HepG2 (cell line): ENCODE results near the gene CYP2A6. TPM values are rescaled to one million over a fixed set of nuclear protein-coding genes. Genes with fewer than 3 reads are reported as not detected.
"Not testable (repeated sequence)": the region's sequence is repeated elsewhere in the genome, so short reads cannot be mapped to it uniquely, and the experiment has no call there.

Experiments
- ATAC-seq: fragments of 200-7000 bp; cut with Tn5 transposase; 3 replicates; pipeline ENCODE4 v1.9.1; 2020; ENCODE audit warnings: mild to moderate bottlenecking, moderate library complexity
- BruUV-seq: library from RNA; stranded (reverse); fragments of 400-500 nt; replicated peaks from 2 replicates; lab custom pipeline; 2021; lab: Mats Ljungman, UMichigan
- CTCF ChIA-PET: fragments of 300-600 bp; formaldehyde crosslinking; extraction: SDS; loops from one replicate; lab custom pipeline; 2021; ENCODE audit warnings: low total read pairs, inconsistent platforms, low intra/inter-chr PET ratio; lab: Yijun Ruan, JAX
- POLR2A ChIA-PET: fragments of 350-600 bp; sonication (Branson Sonifier 250); formaldehyde crosslinking; loops from one replicate; lab custom pipeline; 2020; ENCODE audit warnings: antibody characterized with exemption, inconsistent platforms; lab: Yijun Ruan, JAX
- DNase-seq: peaks from one replicate; pipeline ENCODE4 v3.0.0-alpha.2; 2015; ENCODE audit warnings: low spot score
- FAIRE-seq: peaks from 3 replicates; lab custom pipeline; 2011; peaks lifted over from hg19 to GRCh38; lab: Jason Lieb, UNC
- H2AFZ ChIP-seq: one replicate; pipeline ENCODE4 v1.6.1; 2011; ENCODE audit warnings: low read length, inconsistent platforms
- H3K27ac ChIP-seq: fragments of 300-600 bp; 3 replicates; pipeline ENCODE4 v1.8.0; 2011; ENCODE audit warnings: mixed run types, mild to moderate bottlenecking, mixed read lengths, low read length, inconsistent platforms; ENCODE audit not compliant: insufficient read depth; ENCODE audit errors: extremely low read length
- H3K27me3 ChIP-seq, 2 experiments: fragments of 200-600 bp in 1 of 2; 2 replicates in 1 of 2; 3 replicates in 1 of 2; pipeline versions ENCODE4 v1.6.0 to v1.8.0; 2011; ENCODE audit warnings: low read length in 2 of 2, mild to moderate bottlenecking in 2 of 2, moderate library complexity in 2 of 2, inconsistent platforms in 1 of 2; ENCODE audit not compliant: insufficient read depth in 2 of 2, control insufficient read depth in 1 of 2
- H3K36me3 ChIP-seq, 2 experiments: fragments of 200-600 bp in 1 of 2; replicated peaks in 1 of 2; 2 replicates in 1 of 2; 3 replicates in 1 of 2; pipeline versions ENCODE4 v1.5.1 to v1.8.0; 2011; ENCODE audit warnings: low read length in 2 of 2, inconsistent platforms in 1 of 2; ENCODE audit not compliant: insufficient read depth in 2 of 2, control insufficient read depth in 1 of 2
- H3K4me1 ChIP-seq: 2 replicates; pipeline ENCODE4 v1.5.1; 2012; ENCODE audit warnings: low read length, inconsistent platforms; ENCODE audit not compliant: insufficient read depth
- H3K4me2 ChIP-seq: 2 replicates; pipeline ENCODE4 v1.6.0; 2011; ENCODE audit warnings: low read depth, low read length, inconsistent platforms
- H3K4me3 ChIP-seq, 3 experiments: fragments of 200-600 bp in 1 of 3; sonication (generic), shearing (Covaris generic) in 1 of 3; replicated peaks in 1 of 3; 2 replicates each; pipeline ENCODE4 v1.5.1; 2011 to 2016; ENCODE audit warnings: low read length in 3 of 3, inconsistent platforms in 2 of 3, low read depth in 2 of 3, mild to moderate bottlenecking in 2 of 3, control low read depth in 1 of 3, mixed read lengths in 1 of 3; ENCODE audit not compliant: insufficient read depth in 1 of 3
- H3K79me2 ChIP-seq: one replicate; pipeline ENCODE4 v1.6.1; 2011; ENCODE audit warnings: low read length, inconsistent platforms; ENCODE audit not compliant: insufficient read depth
- H3K9ac ChIP-seq: 2 replicates; pipeline ENCODE4 v1.6.0; 2011; ENCODE audit warnings: mild to moderate bottlenecking, low read depth, low read length, inconsistent platforms; ENCODE audit not compliant: insufficient read depth
- H3K9me3 ChIP-seq: 2 replicates; pipeline ENCODE4 v1.5.1; 2012; ENCODE audit warnings: mild to moderate bottlenecking, low read length
- H4K20me1 ChIP-seq: 2 replicates; pipeline ENCODE4 v1.6.0; 2011; ENCODE audit warnings: inconsistent platforms, mild to moderate bottlenecking, low read length, moderate library complexity; ENCODE audit not compliant: insufficient read depth
- EP300 ChIP-seq, 3 experiments: sonication (generic) in 1 of 3; formaldehyde crosslinking in 1 of 3; IDR thresholded peaks; 2 replicates each; pipeline versions ENCODE4 v1.5.1 to v1.6.1; 2011 to 2020; ENCODE audit warnings: low read depth in 2 of 3, low read length in 2 of 3, borderline replicate concordance in 1 of 3, improper control_type of control experiment in 1 of 3, mild to moderate bottlenecking in 1 of 3, missing genetic modification reagents in 1 of 3, moderate library complexity in 1 of 3
- FOSL2 ChIP-seq: sonication (generic); formaldehyde crosslinking; IDR thresholded peaks from 2 replicates; pipeline ENCODE4 v1.4.0; 2020; ENCODE audit warnings: missing genetic modification reagents
- FOXA1 ChIP-seq, 2 experiments: fragments of 450-650 bp in 1 of 2; sonication (generic) in 1 of 2; formaldehyde crosslinking in 1 of 2; IDR thresholded peaks; 2 replicates each; pipeline versions ENCODE4 v1.4.0 to v1.6.1; 2016 to 2020; ENCODE audit warnings: missing genetic modification reagents in 1 of 2
- FOXA3 ChIP-seq: IDR thresholded peaks from 2 replicates; pipeline ENCODE4 v1.6.1; 2016; ENCODE audit warnings: missing genetic modification reagents, missing compliant biosample characterization
- FOXP1 ChIP-seq, 2 experiments: fragments of 450-650 bp in 1 of 2; IDR thresholded peaks; 2 replicates each; pipeline ENCODE4 v1.6.1; 2017 to 2018; ENCODE audit warnings: antibody characterized with exemption in 1 of 2
- HHEX ChIP-seq: IDR thresholded peaks from 2 replicates; pipeline ENCODE4 v1.6.1; 2016; ENCODE audit warnings: control low read depth
- RARA ChIP-seq: IDR thresholded peaks from 2 replicates; pipeline ENCODE4 v1.6.1; 2016; ENCODE audit warnings: missing genetic modification reagents, missing compliant biosample characterization
- RXRB ChIP-seq: IDR thresholded peaks from 2 replicates; pipeline ENCODE4 v1.6.1; 2016; ENCODE audit warnings: borderline replicate concordance, missing genetic modification reagents, missing compliant biosample characterization
- SAP130 ChIP-seq: IDR thresholded peaks from 2 replicates; pipeline ENCODE4 v1.6.1; 2016; ENCODE audit warnings: low read depth
- SOX6 ChIP-seq, 2 experiments: fragments of 450-650 bp in 1 of 2; sonication (generic) in 1 of 2; formaldehyde crosslinking in 1 of 2; IDR thresholded peaks; 2 replicates each; pipeline versions ENCODE4 v1.4.0 to v1.6.1; 2017 to 2020; ENCODE audit warnings: antibody characterized with exemption in 1 of 2, mild to moderate bottlenecking in 1 of 2, missing genetic modification reagents in 1 of 2
- THAP11 ChIP-seq: IDR thresholded peaks from 2 replicates; pipeline ENCODE4 v1.6.1; 2016; ENCODE audit warnings: missing biosample characterization, missing genetic modification reagents
- ZBTB21 ChIP-seq: sonication (generic); formaldehyde crosslinking; IDR thresholded peaks from 2 replicates; pipeline ENCODE4 v1.4.0; 2020; ENCODE audit warnings: missing genetic modification reagents
- ZNF12 ChIP-seq: sonication (generic); formaldehyde crosslinking; IDR thresholded peaks from 2 replicates; pipeline ENCODE4 v1.5.0; 2020; ENCODE audit warnings: missing genetic modification reagents
- WGBS: methylation state at CpG from one replicate; pipeline ENCODE4 v1.1.6; 2017; ENCODE audit warnings: low lambda C conversion rate; 5-methylcytosine and 5-hydroxymethylcytosine counted together
- in situ Hi-C: cut with HindIII; loops from 2 replicates; pipeline ENCODE4 v1.10.0; 2017; ENCODE audit warnings: low pct_unique_long_range_greater_than_20kb; ENCODE audit not compliant: extremely low pct_ligation_motif_present
- intact Hi-C: fragments of 100-400 bp; cut with micrococcal nuclease; formaldehyde crosslinking; loops from one replicate; pipeline ENCODE4 v1.10.0; 2022; ENCODE audit not compliant: unreplicated experiment
- polyA plus RNA-seq, 8 experiments: library from polyadenylated mRNA; depleted of rRNA in 3 of 8; stranded (reverse) in 7 of 8; unstranded in 1 of 8; fragments of >200 nt; fragmentation: Illumina TruSeq in 4 of 8; extraction: Trizol in 4 of 8; gene quantifications; 2 replicates each; pipeline versions ENCODE4 v1.2.1 to v1.2.3, GENCODE V29; 2011 to 2016; ENCODE audit warnings: low read depth in 4 of 8, missing spikeins in 1 of 8, mixed read lengths in 1 of 8; ENCODE audit not compliant: insufficient read depth in 1 of 8
- total RNA-seq, 5 experiments: library from RNA; depleted of rRNA; stranded (reverse); fragments of >200 nt; fragmentation: Illumina TruSeq; extraction: Trizol; gene quantifications; 2 replicates each; pipeline ENCODE4 v1.2.3, GENCODE V29; 2016; ENCODE audit warnings: low read depth in 1 of 5
- TF ChIP-seq, protein P1 (sequence below), 2 experiments: fragments of 450-650 bp in 1 of 2; sonication (generic) in 1 of 2; formaldehyde crosslinking; IDR thresholded peaks; 2 replicates each; pipeline versions ENCODE4 v1.5.0 to v1.8.0; 2020 to 2022; ENCODE audit warnings: mild to moderate bottlenecking in 1 of 2, missing genetic modification reagents in 1 of 2
- TF ChIP-seq, protein P2 (sequence below): IDR thresholded peaks from 2 replicates; pipeline ENCODE4 v1.6.1; 2016; ENCODE audit warnings: mild to moderate bottlenecking
- TF ChIP-seq, protein P3 (sequence below): IDR thresholded peaks from 2 replicates; pipeline ENCODE4 v1.4.0; 2020; ENCODE audit warnings: mild to moderate bottlenecking, missing genetic modification reagents

CYP2A6 gene
- total and polyA plus RNA-seq, 2 of the 13 experiments (the other 11 are each of a cell fraction or from before 2014, with no cell fraction given) = not detected

DNA sequence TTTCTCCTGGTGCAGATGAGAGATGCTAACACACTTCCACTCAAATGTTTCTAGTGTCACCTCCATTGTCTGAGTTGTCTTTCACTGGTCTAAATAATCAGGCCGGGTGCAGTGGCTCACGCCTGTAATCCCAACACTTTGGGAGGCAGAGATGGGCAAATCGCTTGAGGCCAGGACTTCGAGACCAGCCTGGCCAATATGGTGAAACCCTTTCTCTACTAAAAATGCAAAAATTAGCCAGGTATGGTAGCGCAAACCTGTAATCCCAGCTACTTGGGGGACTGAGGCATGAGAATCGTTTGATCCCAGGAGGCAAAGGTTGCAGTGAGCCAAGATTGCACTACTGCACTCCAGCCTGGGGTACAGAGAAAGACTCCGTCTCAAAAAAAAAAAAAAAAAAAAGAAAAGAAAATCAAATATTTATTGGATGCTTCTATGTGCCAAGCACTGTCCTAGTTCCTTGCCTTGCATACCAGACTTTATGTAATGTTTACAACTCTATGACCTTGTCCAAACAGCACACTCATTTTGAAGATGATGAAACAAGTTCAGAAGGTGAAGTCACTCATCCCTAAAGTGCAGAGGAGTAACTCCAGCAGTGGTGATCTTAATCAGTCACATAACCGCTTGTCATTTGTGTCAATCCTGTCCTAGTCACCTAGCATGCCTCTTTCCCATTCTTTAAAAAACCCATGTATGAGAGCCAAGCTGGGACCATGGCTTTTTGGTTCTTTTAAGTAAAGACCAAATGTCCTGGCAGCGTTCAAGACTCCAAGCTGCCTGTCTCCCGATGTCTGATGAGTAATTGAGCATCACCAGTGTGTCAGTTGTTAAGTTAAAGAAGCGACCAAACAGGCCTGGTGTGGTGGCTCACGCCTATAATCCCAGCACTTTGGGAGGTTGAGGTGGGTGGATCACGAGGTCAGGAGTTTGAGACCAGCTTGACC, 46.9 kb upstream of the CYP2A6 start:
- H4K20me1 ChIP-seq; H3K9me3 ChIP-seq; H3K79me2 ChIP-seq; H3K27ac ChIP-seq; H3K36me3 ChIP-seq; POLR2A ChIA-PET; H3K4me3 ChIP-seq; H3K9ac ChIP-seq; H3K4me2 ChIP-seq; BruUV-seq; H2AFZ ChIP-seq; CTCF ChIA-PET; intact Hi-C loops; in situ Hi-C loops; TF ChIP-seq FOXP1, FOXA1, SOX6 (IDR thresholded peaks at IDR 0.05): not testable (repeated sequence)
- peak; percentile 62 for DNase-seq
- Histone ChIP-seq H3K4me1 (peaks cover 12% of the 10 kb centered on the region), H3K27me3 (peaks cover 0 to 31% of the 10 kb centered on the region in 2 experiments; a peak in 1 of 5 replicates)
- WGBS = 30% methylated on average over 13 of the region's 13 CpGs
- peak; percentile 18 for FAIRE-seq
- ATAC-seq = peak; percentile 43; the same call in 1 of the 3 replicates
- peak; percentile 90 for TF ChIP-seq FOXA3 (CRISPR knock-in tag)
- 0 out of 2 replicates have a peak, but pooled peaks have one; percentile 35 for TF ChIP-seq ZBTB21 (CRISPR knock-in tag)
- peak; percentile 81 for TF ChIP-seq FOSL2
- peak; percentile 70 for TF ChIP-seq RXRB (CRISPR knock-in tag)
- TF ChIP-seq FOXP1 (CRISPR knock-in tag; IDR thresholded peaks at IDR 0.05) = peak; percentile 68
- TF ChIP-seq, protein P1, sequence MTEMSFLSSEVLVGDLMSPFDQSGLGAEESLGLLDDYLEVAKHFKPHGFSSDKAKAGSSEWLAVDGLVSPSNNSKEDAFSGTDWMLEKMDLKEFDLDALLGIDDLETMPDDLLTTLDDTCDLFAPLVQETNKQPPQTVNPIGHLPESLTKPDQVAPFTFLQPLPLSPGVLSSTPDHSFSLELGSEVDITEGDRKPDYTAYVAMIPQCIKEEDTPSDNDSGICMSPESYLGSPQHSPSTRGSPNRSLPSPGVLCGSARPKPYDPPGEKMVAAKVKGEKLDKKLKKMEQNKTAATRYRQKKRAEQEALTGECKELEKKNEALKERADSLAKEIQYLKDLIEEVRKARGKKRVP (CRISPR knock-in tag; IDR thresholded peaks at IDR 0.05) = peak in 1 of 2 experiments; percentile 99; a peak in 2 of 4 replicates
- TF ChIP-seq THAP11 (CRISPR knock-in tag) = peak; percentile 76
- peak in 1 of 2 experiments; percentile 66; a peak in 2 of 4 replicates for TF ChIP-seq EP300 (IDR thresholded peaks at IDR 0.05; ENCODE audit: low read depth in 2 of 2, low read length in 2 of 2)
- TF ChIP-seq EP300 (CRISPR knock-in tag; IDR thresholded peaks at IDR 0.05; ENCODE audit: borderline replicate concordance) = peak; percentile 35; the same call in 1 of the 2 replicates
- TF ChIP-seq, protein P2, sequence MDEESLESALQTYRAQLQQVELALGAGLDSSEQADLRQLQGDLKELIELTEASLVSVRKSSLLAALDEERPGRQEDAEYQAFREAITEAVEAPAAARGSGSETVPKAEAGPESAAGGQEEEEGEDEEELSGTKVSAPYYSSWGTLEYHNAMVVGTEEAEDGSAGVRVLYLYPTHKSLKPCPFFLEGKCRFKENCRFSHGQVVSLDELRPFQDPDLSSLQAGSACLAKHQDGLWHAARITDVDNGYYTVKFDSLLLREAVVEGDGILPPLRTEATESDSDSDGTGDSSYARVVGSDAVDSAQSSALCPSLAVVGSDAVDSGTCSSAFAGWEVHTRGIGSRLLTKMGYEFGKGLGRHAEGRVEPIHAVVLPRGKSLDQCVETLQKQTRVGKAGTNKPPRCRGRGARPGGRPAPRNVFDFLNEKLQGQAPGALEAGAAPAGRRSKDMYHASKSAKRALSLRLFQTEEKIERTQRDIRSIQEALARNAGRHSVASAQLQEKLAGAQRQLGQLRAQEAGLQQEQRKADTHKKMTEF (CRISPR knock-in tag) = 0 out of 2 replicates have a peak, but pooled peaks have one; percentile 17
- peak; percentile 93 for TF ChIP-seq RARA
- TF ChIP-seq FOXA1 (CRISPR knock-in tag; IDR thresholded peaks at IDR 0.05) = peak; percentile 65; the same call in 1 of the 2 replicates
- TF ChIP-seq HHEX = peak; percentile 25; the same call in 1 of the 2 replicates
- peak; percentile 33 for TF ChIP-seq SAP130
- peak; percentile 31; the same call in 1 of the 2 replicates for TF ChIP-seq ZNF12 (CRISPR knock-in tag)
- TF ChIP-seq SOX6 (CRISPR knock-in tag; IDR thresholded peaks at IDR 0.05) = peak; percentile 45; the same call in 1 of the 2 replicates
- TF ChIP-seq, protein P3, sequence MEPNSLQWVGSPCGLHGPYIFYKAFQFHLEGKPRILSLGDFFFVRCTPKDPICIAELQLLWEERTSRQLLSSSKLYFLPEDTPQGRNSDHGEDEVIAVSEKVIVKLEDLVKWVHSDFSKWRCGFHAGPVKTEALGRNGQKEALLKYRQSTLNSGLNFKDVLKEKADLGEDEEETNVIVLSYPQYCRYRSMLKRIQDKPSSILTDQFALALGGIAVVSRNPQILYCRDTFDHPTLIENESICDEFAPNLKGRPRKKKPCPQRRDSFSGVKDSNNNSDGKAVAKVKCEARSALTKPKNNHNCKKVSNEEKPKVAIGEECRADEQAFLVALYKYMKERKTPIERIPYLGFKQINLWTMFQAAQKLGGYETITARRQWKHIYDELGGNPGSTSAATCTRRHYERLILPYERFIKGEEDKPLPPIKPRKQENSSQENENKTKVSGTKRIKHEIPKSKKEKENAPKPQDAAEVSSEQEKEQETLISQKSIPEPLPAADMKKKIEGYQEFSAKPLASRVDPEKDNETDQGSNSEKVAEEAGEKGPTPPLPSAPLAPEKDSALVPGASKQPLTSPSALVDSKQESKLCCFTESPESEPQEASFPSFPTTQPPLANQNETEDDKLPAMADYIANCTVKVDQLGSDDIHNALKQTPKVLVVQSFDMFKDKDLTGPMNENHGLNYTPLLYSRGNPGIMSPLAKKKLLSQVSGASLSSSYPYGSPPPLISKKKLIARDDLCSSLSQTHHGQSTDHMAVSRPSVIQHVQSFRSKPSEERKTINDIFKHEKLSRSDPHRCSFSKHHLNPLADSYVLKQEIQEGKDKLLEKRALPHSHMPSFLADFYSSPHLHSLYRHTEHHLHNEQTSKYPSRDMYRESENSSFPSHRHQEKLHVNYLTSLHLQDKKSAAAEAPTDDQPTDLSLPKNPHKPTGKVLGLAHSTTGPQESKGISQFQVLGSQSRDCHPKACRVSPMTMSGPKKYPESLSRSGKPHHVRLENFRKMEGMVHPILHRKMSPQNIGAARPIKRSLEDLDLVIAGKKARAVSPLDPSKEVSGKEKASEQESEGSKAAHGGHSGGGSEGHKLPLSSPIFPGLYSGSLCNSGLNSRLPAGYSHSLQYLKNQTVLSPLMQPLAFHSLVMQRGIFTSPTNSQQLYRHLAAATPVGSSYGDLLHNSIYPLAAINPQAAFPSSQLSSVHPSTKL (CRISPR knock-in tag) = peak; percentile 65
